ENCODE data around the gene EBI3. TPM values are rescaled to one million over a fixed set of nuclear protein-coding genes. Genes with fewer than 3 reads are reported as not detected.

EBI3 gene
- total RNA-seq (not detected in 2 replicates), polyA plus RNA-seq (0.44 TPM in 1 of 2 replicates, not detected in the other)

GRCh38 chr19:4229179-4229931 is at the start of gene EBI3:
EBI3 (plus strand) TSS chr19:4229523; CDS start chr19:4229551, 28 bp downstream.
- no peaks in the 10 kb centered on the region for H3K4me1 ChIP-seq (ENCODE audit: low read depth)
- peak; percentile 21 to 74 for DNase-seq (ENCODE audit: low read depth in 1 of 2, low spot score in 1 of 2)
- H3K36me3 ChIP-seq = no peaks in the 10 kb centered on the region
- no peak within 1 kb of the TSS for H3K4me3 ChIP-seq
- no peak for TF ChIP-seq CTCF (IDR thresholded peaks at IDR 0.05; ENCODE audit: low read depth, low read length)
- no peak within 1 kb of the TSS for H3K27ac ChIP-seq
- no peaks in the 10 kb centered on the region for H3K27me3 ChIP-seq
- H3K9me3 ChIP-seq (ENCODE audit: low read depth) = no peaks in the 10 kb centered on the region

GRCh38 chr19:4181053-4181508 is 48.2 kb upstream of the EBI3 start:
- H3K36me3 ChIP-seq = no peaks in the 10 kb centered on the region
- H3K27me3 ChIP-seq = no peaks in the 10 kb centered on the region
- H3K4me3 ChIP-seq = no peak overlapping the region
- H3K27ac ChIP-seq = no peak overlapping the region
- no peak for TF ChIP-seq CTCF (IDR thresholded peaks at IDR 0.05; ENCODE audit: low read depth, low read length)
- H3K4me1 ChIP-seq (ENCODE audit: low read depth) = no peaks in the 10 kb centered on the region
- H3K9me3 ChIP-seq (ENCODE audit: low read depth) = no peaks in the 10 kb centered on the region
- DNase-seq (ENCODE audit: low read depth in 1 of 2, low spot score in 1 of 2) = no peak

GRCh38 chr19:4182084-4182810 is 47.1 kb upstream of the EBI3 start, which contains the start of the genes ANKRD24 and SIRT6:
ANKRD24 (plus strand) TSS chr19:4182689; CDS start chr19:4186426, 3,737 bp downstream.
SIRT6 (minus strand) TSS chr19:4182563; CDS start chr19:4182539, 24 bp downstream.
- Histone ChIP-seq H3K9me3 (ENCODE audit: low read depth) (no peaks in the 10 kb centered on the region), H3K27ac (peak within 1 kb of the TSS; percentile 70), H3K4me3 (peak within 1 kb of the TSS; percentile 70), H3K36me3 (no peaks in the 10 kb centered on the region), H3K4me1 (ENCODE audit: low read depth) (no peaks in the 10 kb centered on the region), H3K27me3 (no peaks in the 10 kb centered on the region)
- peak; percentile 97 for DNase-seq (ENCODE audit: low read depth in 1 of 2, low spot score in 1 of 2)
- TF ChIP-seq CTCF (IDR thresholded peaks at IDR 0.05; ENCODE audit: low read depth, low read length) = no peak

- no peaks in the 10 kb centered on the region for H3K36me3 ChIP-seq
- DNase-seq (ENCODE audit: low read depth in 1 of 2, low spot score in 1 of 2) = no peak
Observed at GRCh38 chr19:4183967-4184717, 45.2 kb upstream of the EBI3 start.

More at GRCh38 chr19:4183967-4184717, 45.2 kb upstream of the EBI3 start:
- Histone ChIP-seq H3K27me3 (no peaks in the 10 kb centered on the region), H3K9me3 (ENCODE audit: low read depth) (no peaks in the 10 kb centered on the region), H3K4me3 (no peak overlapping the region), H3K27ac (no peak overlapping the region), H3K4me1 (ENCODE audit: low read depth) (no peaks in the 10 kb centered on the region)
- TF ChIP-seq CTCF (IDR thresholded peaks at IDR 0.05; ENCODE audit: low read depth, low read length) = no peak
